SU-DHL-6 (cell line): Measurements from ENCODE around the gene RALGDS.

Experiments
- H2AFZ ChIP-seq: fragments of 200-600 bp; sonication (generic); 2 replicates; pipeline ENCODE4 v1.6.1; 2014; ENCODE audit warnings: low read depth, mild to moderate bottlenecking, moderate library complexity, mixed read lengths, antibody characterized with exemption, low read length; ENCODE audit not compliant: severe bottlenecking
- H3F3A ChIP-seq: fragments of 200-600 bp; shearing (Covaris generic); 2 replicates; pipeline ENCODE4 v1.6.0; 2016; ENCODE audit warnings: antibody characterized with exemption, mild to moderate bottlenecking; ENCODE audit not compliant: insufficient read depth
- H3K27ac ChIP-seq: fragments of 200-600 bp; sonication (generic); 2 replicates; pipeline ENCODE4 v1.5.1; 2016; ENCODE audit warnings: low read depth, mild to moderate bottlenecking, low read length, moderate library complexity, mixed read lengths
- H3K27me3 ChIP-seq: fragments of 200-600 bp; sonication (generic), shearing (Covaris generic); 2 replicates; pipeline ENCODE4 v1.6.0; 2014; ENCODE audit warnings: mild to moderate bottlenecking, low read length
- H3K36me3 ChIP-seq: fragments of 200-600 bp; sonication (generic); 2 replicates; pipeline ENCODE4 v1.6.1; 2014; ENCODE audit warnings: mild to moderate bottlenecking, low read length, mixed read lengths
- H3K4me2 ChIP-seq: fragments of 300-600, 200-600 bp; shearing (Covaris generic), sonication (generic); 2 replicates; pipeline ENCODE4 v1.6.0; 2014; ENCODE audit warnings: low read length, low read depth, mild to moderate bottlenecking; ENCODE audit not compliant: poor library complexity, severe bottlenecking
- H3K4me3 ChIP-seq: fragments of 200-600 bp; sonication (generic); 2 replicates; pipeline ENCODE4 v1.5.1; 2014; ENCODE audit warnings: antibody characterized with exemption, low read length, mild to moderate bottlenecking, mixed read lengths; ENCODE audit not compliant: insufficient read depth, poor library complexity, severe bottlenecking
- H3K79me2 ChIP-seq: fragments of 200-600 bp; sonication (generic); 2 replicates; pipeline ENCODE4 v1.6.1; 2014; ENCODE audit warnings: mild to moderate bottlenecking, low read length, moderate library complexity; ENCODE audit not compliant: insufficient read depth
- H3K9ac ChIP-seq: fragments of 200-600 bp; sonication (generic); 2 replicates; pipeline ENCODE4 v1.7.0; 2014; ENCODE audit warnings: mild to moderate bottlenecking, low read length
- H3K9me2 ChIP-seq: fragments of 200-600 bp; sonication (generic); replicated peaks from 2 replicates; pipeline ENCODE4 v1.6.1; 2014; ENCODE audit warnings: low read length; ENCODE audit not compliant: insufficient read depth
- H3K9me3 ChIP-seq: fragments of 200-600 bp; sonication (generic); 2 replicates; pipeline ENCODE4 v1.6.1; 2014; ENCODE audit warnings: low read length, mixed read lengths; ENCODE audit not compliant: insufficient read depth
- H4K20me1 ChIP-seq: fragments of 200-600 bp; sonication (generic); 2 replicates; pipeline ENCODE4 v1.6.1; 2014; ENCODE audit warnings: low read depth, mild to moderate bottlenecking, antibody characterized with exemption, low read length, moderate library complexity, mixed read lengths
- EZH2phosphoT487 ChIP-seq: fragments of 200-600 bp; sonication (generic), shearing (Covaris generic); conservative IDR thresholded peaks from 2 replicates; pipeline ENCODE4 v1.6.1; 2018; ENCODE audit warnings: mild to moderate bottlenecking, antibody characterized with exemption, low read length, moderate library complexity, mixed read lengths
- TF ChIP-seq, protein P1 (sequence below): fragments of 200-600 bp; sonication (generic); IDR thresholded peaks from one replicate; pipeline ENCODE4 v1.5.1; 2017; ENCODE audit warnings: antibody characterized with exemption, mild to moderate bottlenecking, low read length, moderate library complexity; ENCODE audit not compliant: insufficient read depth, poor library complexity, severe bottlenecking

RALGDS gene

GRCh38 chr9:133111808-133112662 is 9.0 kb downstream of the RALGDS start:
- Histone ChIP-seq H3F3A (no peaks in the 10 kb centered on the region), H3K36me3 (no peaks in the 10 kb centered on the region), H3K9ac (no peak overlapping the region), H2AFZ (no peak overlapping the region), H3K27ac (no peak overlapping the region), H3K9me2 (no peaks in the 10 kb centered on the region), H3K27me3 (no peaks in the 10 kb centered on the region), H4K20me1 (peaks cover 5% of the 10 kb centered on the region; the same call in 1 of the 2 replicates), H3K4me2 (no peak overlapping the region), H3K9me3 (no peaks in the 10 kb centered on the region), H3K79me2 (no peaks in the 10 kb centered on the region), H3K4me3 (no peak overlapping the region)
- TF ChIP-seq, protein P1, sequence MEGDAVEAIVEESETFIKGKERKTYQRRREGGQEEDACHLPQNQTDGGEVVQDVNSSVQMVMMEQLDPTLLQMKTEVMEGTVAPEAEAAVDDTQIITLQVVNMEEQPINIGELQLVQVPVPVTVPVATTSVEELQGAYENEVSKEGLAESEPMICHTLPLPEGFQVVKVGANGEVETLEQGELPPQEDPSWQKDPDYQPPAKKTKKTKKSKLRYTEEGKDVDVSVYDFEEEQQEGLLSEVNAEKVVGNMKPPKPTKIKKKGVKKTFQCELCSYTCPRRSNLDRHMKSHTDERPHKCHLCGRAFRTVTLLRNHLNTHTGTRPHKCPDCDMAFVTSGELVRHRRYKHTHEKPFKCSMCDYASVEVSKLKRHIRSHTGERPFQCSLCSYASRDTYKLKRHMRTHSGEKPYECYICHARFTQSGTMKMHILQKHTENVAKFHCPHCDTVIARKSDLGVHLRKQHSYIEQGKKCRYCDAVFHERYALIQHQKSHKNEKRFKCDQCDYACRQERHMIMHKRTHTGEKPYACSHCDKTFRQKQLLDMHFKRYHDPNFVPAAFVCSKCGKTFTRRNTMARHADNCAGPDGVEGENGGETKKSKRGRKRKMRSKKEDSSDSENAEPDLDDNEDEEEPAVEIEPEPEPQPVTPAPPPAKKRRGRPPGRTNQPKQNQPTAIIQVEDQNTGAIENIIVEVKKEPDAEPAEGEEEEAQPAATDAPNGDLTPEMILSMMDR = no peak
- TF ChIP-seq EZH2phosphoT487 = no peak

GRCh38 chr9:133109931-133110650 is 10.9 kb downstream of the RALGDS start:
- TF ChIP-seq, protein P1 = no peak
- no peak for TF ChIP-seq EZH2phosphoT487
- no peaks in the 10 kb centered on the region for H3K9me2 ChIP-seq
- H3K27ac ChIP-seq = no peak overlapping the region
- H3K9ac ChIP-seq = no peak overlapping the region
- no peaks in the 10 kb centered on the region for H3K9me3 ChIP-seq
- H3K4me2 ChIP-seq = no peak overlapping the region
- peaks cover 5% of the 10 kb centered on the region; the same call in 1 of the 2 replicates for H4K20me1 ChIP-seq
- no peak overlapping the region for H3K4me3 ChIP-seq
- no peaks in the 10 kb centered on the region for H3K79me2 ChIP-seq
- no peaks in the 10 kb centered on the region for H3K36me3 ChIP-seq
- no peak overlapping the region for H2AFZ ChIP-seq
- H3F3A ChIP-seq = no peaks in the 10 kb centered on the region
- no peaks in the 10 kb centered on the region for H3K27me3 ChIP-seq

DNA sequence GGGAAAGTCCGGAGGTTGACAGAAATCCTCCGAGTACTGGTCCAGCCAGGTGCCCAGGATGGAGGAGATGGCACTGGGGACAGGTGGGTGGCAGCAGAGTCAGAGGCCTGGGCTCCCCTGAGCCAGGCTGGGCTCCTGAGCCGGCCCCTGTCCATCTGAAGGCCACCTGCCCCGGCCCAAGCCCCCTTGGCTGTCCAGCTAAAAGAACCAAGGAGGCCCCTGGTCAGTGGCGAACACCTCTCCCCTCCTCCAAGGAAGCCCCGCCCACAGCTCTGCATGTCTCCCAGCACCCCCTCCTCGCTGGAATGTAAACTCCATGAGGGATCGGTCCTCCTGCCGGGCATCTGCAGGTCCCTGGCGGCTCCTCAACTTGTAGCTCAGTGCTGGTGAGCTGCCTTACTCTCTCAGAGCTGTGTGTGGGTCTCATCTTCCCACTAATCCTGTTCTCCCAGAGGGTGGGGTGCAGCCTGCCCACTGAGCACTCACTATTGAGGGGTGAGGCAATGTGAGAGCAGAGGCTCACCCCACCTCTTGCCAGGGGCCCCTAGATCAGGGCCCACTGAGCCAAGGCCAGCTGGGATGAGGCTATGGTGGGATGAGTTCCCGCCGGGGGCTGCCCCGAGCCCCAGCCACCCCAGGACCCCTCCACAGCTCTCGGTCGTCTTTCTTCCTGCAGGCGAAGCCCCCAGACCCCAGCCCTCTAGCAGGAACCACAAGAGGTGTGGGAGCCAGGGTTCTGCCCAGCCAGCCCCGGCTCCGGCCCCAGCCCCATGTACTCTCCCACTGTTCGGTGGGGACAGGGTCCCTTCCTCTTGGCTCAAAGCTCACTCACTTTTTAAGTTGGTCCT is 12.0 kb downstream of the RALGDS start:
- H3K9ac ChIP-seq = no peak overlapping the region
- no peaks in the 10 kb centered on the region for H4K20me1 ChIP-seq
- H3K27ac ChIP-seq = no peak overlapping the region
- H3K36me3 ChIP-seq = no peaks in the 10 kb centered on the region
- no peaks in the 10 kb centered on the region for H3K27me3 ChIP-seq
- H2AFZ ChIP-seq = no peak overlapping the region
- no peaks in the 10 kb centered on the region for H3K9me2 ChIP-seq
- H3F3A ChIP-seq = no peaks in the 10 kb centered on the region
- no peaks in the 10 kb centered on the region for H3K79me2 ChIP-seq
- no peak overlapping the region for H3K4me3 ChIP-seq
- H3K4me2 ChIP-seq = no peak overlapping the region
- no peak for TF ChIP-seq EZH2phosphoT487
- TF ChIP-seq, protein P1 = no peak
- no peaks in the 10 kb centered on the region for H3K9me3 ChIP-seq
